Suppressor macrophage treated with lipopolysaccharide for 1 hour (primary cell): Measurements from ENCODE around the gene INPP4B.

Source experiments
- DNase-seq, 3 donors: peaks; one replicate each; pipeline ENCODE4 v3.0.0-alpha.2; 2020 to 2022

The INPP4B gene

DNA sequence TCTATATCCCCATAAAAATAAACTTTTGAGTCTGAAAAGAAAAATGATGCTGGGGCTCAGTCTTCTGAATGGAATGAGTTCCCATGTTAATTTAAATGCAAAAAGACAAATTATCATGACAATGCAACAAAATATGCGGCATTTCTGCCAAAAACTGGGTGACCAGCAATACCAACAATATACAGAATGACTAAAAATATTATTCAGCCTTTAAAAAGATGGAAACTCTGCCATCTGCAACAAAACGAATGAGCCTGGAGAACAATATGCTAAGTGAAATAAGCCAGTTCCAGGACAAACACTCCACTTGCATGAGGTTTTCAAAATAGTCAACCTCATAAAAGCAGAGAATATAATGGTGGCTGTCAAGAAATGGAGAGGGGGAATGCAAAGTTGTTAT, 651.2 kb downstream of the INPP4B start:
- no peak for DNase-seq

- DNase-seq, result no peak
These were observed 654.2 kb downstream of the INPP4B start for GRCh38 chr4:142191901-142192300.

DNA sequence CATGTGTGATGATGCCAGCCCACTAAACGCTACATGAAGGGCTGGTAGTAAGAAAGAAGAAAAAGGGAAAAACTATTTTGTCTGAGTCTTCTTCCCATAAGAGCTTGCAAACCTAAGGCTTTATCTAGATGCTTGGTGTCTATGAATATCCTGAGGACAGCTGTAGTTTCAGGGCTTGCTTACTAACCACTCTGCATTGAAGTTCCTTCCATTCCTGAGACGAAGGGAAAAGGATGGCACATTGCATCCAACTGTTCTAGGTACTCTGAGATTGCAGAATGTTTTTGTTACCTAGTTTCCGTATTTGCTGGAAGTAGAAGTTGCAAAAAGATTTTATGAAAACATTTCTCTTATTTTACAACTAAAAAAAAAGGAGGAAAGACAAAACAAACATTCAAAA, 665.1 kb downstream of the INPP4B start:
- DNase-seq, result no peak

- DNase-seq, result no peak
These were observed 676.9 kb downstream of the INPP4B start for GRCh38 chr4:142169216-142169615.

GRCh38 chr4:142168181-142168580, 677.9 kb downstream of the INPP4B start:
- no peak for DNase-seq

DNA sequence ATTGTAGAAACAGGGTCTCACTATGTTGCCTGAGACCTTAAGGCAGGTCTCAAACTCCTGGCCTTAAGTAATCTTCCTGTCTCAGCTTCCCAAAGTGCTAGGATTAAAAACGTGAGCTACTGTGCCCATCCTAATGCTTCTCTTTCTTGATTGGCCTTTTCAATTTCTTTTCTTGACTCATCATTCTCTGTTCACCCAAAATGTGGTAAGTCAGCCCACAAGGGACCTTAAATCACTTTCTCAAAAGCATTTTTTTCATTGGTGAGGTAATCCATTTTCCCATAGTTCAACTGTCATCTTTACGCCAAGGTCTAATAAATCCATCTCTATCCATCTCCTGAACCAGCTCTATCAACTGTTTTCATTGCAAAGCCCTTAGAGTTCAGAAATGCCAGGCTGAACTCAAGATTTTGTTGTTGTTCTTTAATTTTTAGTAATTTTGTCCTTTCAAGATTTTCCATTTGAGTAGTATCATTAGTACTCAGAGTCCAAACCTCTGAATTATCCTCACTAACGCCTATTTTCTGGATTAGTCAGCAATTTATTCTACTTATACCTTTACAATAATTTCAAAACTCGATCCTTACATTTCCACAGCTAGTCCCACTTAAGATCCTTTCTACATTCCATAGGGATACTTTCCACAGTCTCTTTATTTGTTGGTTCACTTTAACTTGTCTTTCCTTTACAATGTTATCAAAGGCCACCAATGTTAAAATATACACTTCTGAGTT, 681.2 kb downstream of the INPP4B start:
- no peak for DNase-seq

GRCh38 chr4:142161086-142161485, 685.0 kb downstream of the INPP4B start:
- DNase-seq, result no peak

DNA sequence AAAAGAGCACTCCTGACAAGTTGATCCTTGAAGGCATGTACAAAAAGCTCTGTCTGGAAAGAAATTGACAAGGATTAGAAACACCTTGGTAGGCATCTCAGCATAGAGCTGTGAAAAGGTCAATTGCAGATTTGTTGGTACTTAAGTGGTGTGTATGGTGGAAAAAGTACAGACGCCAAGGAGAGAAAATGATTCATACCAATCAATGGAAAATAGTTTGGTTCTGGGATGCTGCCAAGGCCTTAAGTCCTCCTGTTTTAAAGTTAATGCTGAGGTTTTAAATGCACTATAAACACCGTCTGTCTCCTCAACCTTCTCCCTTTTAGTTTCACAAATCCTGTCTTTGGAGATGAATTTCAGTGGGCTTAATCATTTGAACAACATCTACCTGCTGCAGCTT, 685.6 kb downstream of the INPP4B start:
- DNase-seq, result no peak

GRCh38 chr4:142158980-142159379, 687.1 kb downstream of the INPP4B start:
- DNase-seq, result no peak

DNA sequence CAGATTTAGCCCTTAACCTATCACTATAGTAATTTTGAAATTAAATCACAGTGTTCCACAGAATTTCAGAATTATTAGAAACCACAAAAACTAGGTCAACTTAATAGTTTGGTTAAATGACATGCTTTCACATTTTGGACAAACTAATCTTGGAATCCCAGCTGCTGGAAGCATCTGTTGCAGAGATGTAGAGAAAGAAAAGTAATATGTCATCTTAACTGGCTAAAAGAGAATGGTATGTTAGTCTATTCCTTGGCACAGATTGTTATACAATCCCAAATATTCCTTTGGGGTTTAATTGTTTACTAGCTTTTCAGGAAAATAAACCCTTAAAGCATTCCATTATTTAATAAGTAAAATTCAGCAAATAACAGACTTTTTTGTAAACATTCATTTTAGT, 689.8 kb downstream of the INPP4B start:
- no peak for DNase-seq

- DNase-seq, result no peak
These were observed 690.8 kb downstream of the INPP4B start for GRCh38 chr4:142155347-142155746.

DNA sequence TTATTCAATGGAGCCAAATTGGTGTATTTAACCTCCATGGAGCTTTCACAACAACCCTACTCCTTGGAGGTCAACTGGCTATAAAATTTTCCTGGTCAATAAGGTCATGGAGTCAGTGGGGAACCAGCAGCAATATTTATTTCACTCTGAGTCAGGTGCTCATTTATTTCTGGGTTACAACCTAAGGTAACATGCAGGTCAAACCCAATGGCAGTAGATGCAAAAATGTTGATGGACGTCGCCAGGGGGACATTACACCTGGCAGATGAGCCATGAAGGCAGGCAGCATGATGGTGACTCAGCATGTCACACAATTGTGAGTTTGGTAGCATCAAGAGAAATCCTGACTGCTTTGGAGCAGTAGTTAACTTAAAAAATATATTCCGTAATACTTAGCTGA, 695.6 kb downstream of the INPP4B start:
- DNase-seq, result no peak

DNA sequence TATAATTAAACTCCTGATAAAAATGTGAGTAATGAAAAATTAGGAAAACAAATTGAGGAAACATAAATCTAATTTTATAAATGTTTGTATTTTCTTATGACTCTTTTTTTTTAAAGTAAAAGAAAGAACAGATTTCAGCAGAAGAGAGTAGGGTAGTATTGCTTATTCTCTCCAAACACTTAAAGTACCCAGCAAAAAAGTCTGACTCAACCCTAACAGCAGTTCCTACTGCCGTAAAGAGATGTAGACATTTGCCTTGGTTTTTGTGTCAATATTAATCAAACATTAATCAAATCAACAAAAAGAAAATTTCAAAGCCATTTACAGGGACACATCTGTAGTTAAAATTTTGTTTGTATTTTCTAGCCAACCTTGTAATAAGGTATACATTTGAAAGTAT, 701.3 kb downstream of the INPP4B start:
- DNase-seq, result no peak

DNA sequence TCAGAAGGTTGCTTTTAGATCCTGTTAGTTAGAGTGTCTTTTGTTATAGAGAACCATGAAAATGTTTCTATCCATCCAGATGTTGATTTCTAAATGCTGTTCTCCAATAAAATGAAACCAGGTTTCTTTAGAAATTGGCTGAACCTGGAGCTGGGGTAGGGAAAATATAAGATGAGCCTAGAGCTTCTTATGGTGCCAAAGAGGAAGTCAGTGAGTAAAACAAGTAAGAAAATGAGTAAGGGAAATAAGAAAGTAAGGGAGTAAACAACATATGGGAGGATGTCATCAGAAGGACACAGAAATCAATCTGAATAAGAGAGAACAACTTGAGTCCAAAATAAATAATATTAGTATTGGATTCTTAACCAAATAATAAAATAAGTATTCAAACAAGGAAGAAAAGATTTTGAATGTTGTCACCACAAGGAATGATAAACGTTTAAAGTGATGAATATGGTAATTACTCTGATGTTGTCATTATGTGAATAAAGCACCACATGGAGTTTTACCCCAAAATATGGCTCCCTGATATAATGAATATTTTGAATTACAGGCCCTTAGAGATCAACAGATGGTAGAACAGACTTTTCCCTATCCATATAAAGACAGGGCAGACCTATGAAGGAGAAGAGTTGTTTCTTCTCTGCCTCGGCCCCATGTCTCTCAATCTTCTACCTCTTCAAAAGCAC, 703.6 kb downstream of the INPP4B start:
- DNase-seq, result no peak

- no peak for DNase-seq
These were observed 704.9 kb downstream of the INPP4B start for GRCh38 chr4:142141224-142141623.

DNA sequence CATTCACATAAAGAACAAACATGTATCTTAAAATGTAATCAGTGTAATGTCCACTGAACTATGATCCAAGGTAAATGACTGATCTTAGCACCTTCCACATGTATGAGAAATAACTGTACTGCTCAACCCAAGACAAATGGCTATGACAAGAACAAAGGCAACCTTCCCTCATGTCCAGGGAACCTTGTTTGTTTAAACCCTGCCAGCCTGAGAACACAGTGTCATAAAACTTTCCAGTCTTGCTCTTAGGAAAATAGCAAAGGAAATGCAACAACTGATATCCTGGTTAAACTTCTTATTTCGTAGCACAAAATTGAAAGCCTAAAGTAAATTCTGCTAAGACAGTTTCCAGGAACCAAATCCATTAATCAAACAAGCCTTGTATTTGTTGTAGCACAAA, 715.4 kb downstream of the INPP4B start:
- DNase-seq, result no peak

GRCh38 chr4:142129931-142130330, 716.2 kb downstream of the INPP4B start:
- no peak for DNase-seq

DNA sequence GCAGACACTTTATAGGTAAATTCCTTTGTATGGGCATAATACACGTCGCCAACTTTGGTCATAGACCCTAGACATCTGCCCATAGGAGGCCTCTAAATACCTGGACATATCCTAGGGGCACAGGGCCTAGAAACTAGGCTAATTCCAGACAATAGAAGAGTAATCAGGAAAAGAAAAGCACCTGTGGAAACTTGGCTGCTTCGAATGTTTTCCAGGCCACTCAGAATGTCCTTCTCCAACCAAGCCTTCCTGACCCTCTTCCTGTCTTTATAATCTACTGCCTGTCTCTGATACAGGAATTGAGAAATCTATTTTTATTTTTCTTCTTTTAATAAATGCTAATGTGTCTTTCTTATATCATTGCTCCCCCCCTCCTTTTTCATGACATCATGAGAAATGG, 716.6 kb downstream of the INPP4B start:
- DNase-seq, result no peak

GRCh38 chr4:142128529-142128928, 717.6 kb downstream of the INPP4B start:
- no peak for DNase-seq

GRCh38 chr4:142126890-142127497, 719.1 kb downstream of the INPP4B start:
- DNase-seq, result peak; percentile 66 to 78 (median 68)

- peak in 1 of 3 donors; percentile 3 for DNase-seq
These were observed 721.2 kb downstream of the INPP4B start for GRCh38 chr4:142124874-142125273.

GRCh38 chr4:142121448-142122350, 724.4 kb downstream of the INPP4B start:
- no peak for DNase-seq

DNA sequence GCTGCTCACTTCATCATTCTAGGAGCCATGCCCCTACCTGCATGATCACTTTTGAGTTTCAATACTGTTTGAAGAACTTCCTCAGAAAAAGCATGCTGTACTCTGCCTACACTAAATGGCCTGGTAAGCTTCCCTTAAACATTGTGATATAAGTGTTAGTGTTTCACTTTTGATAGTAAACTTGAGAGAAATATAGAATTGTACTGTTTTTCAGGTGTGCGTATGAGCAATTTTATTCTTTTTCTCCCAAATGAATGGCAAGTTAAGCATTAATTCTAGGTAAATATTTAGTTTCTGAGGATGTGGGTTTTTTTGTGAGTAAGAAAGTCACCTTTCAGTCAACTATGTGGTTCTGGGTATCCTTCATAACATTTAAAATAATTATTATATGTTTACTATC, 725.2 kb downstream of the INPP4B start:
- no peak for DNase-seq
